WTC11 (cell line): ENCODE data around the gene TRIM62. TPM values are rescaled to one million over a fixed set of nuclear protein-coding genes. Genes with fewer than 3 reads are reported as not detected.

Source experiments
- ATAC-seq: fragments of 200-7000 bp; cut with Tn5 transposase; 2 replicates; pipeline ENCODE4 v1.10.0; 2021; ENCODE audit warnings: mild to moderate bottlenecking, moderate library complexity
- CTCF ChIA-PET: fragments of 300-600 bp; sonication (Branson Sonifier 250); formaldehyde crosslinking; loops from one replicate; lab custom pipeline; 2021; ENCODE audit warnings: antibody characterized with exemption; lab: Charles Lee
- POLR2A ChIA-PET: fragments of 350-600 bp; sonication (Branson Sonifier 250); formaldehyde crosslinking; loops from one replicate; lab custom pipeline; 2021; ENCODE audit warnings: antibody characterized with exemption; lab: Charles Lee
- DNase-seq: peaks from one replicate; pipeline ENCODE4 v3.0.0; 2021; ENCODE audit warnings: low spot score
- H3K27ac Mint-ChIP-seq: 2 replicates; pipeline ENCODE4 v1.8.0; 2021; ENCODE audit warnings: mixed read lengths
- H3K27me3 Mint-ChIP-seq: 2 replicates; pipeline ENCODE4 v1.8.0; 2021; ENCODE audit warnings: low read depth, mild to moderate bottlenecking, moderate library complexity, mixed read lengths
- H3K36me3 Mint-ChIP-seq: 2 replicates; pipeline ENCODE4 v1.8.0; 2021; ENCODE audit warnings: mixed read lengths
- H3K4me1 Mint-ChIP-seq: 2 replicates; pipeline ENCODE4 v1.8.0; 2022; ENCODE audit warnings: mixed read lengths
- H3K4me3 Mint-ChIP-seq: 2 replicates; pipeline ENCODE4 v1.8.0; 2021; ENCODE audit warnings: mild to moderate bottlenecking, moderate library complexity, mixed read lengths
- H3K9me3 Mint-ChIP-seq: 2 replicates; pipeline ENCODE4 v1.8.0; 2021; ENCODE audit warnings: mixed read lengths
- ESRRA ChIP-seq: sonication (generic); formaldehyde crosslinking; IDR thresholded peaks from 2 replicates; pipeline ENCODE4 v1.8.1; 2022; ENCODE audit warnings: mild to moderate bottlenecking, missing genetic modification reagents, borderline replicate concordance
- HMGA2 ChIP-seq: fragments of 250-450 bp; sonication (Bioruptor Pico); IDR thresholded peaks from 2 replicates; pipeline ENCODE4 v1.4.0; 2021; ENCODE audit warnings: mild to moderate bottlenecking, moderate library complexity
- KAT7 ChIP-seq: sonication (generic); formaldehyde crosslinking; IDR thresholded peaks from 2 replicates; pipeline ENCODE4 v1.8.1; 2023; ENCODE audit warnings: missing genetic modification reagents, mild to moderate bottlenecking, borderline replicate concordance
- MYBL2 ChIP-seq: sonication (generic); formaldehyde crosslinking; IDR thresholded peaks from 2 replicates; pipeline ENCODE4 v1.8.1; 2023; ENCODE audit warnings: mild to moderate bottlenecking, moderate library complexity, missing genetic modification reagents
- PRRX2 ChIP-seq: fragments of 250-450 bp; sonication (Bioruptor Pico); IDR thresholded peaks from 2 replicates; pipeline ENCODE4 v1.8.0; 2021; ENCODE audit warnings: mild to moderate bottlenecking
- SMAD3 ChIP-seq: sonication (generic); formaldehyde crosslinking; IDR thresholded peaks from 2 replicates; pipeline ENCODE4 v1.8.0; 2022; ENCODE audit warnings: missing genetic modification reagents, mild to moderate bottlenecking, borderline replicate concordance
- SP1 ChIP-seq: sonication (generic); formaldehyde crosslinking; conservative IDR thresholded peaks from 2 replicates; pipeline ENCODE4 v1.8.1; 2022; ENCODE audit warnings: missing genetic modification reagents
- TCF7 ChIP-seq: sonication (generic); formaldehyde crosslinking; IDR thresholded peaks from 2 replicates; pipeline ENCODE4 v1.8.0; 2022; ENCODE audit warnings: mild to moderate bottlenecking, low read depth, missing genetic modification reagents, moderate library complexity
- TEAD4 ChIP-seq: sonication (generic); formaldehyde crosslinking; IDR thresholded peaks from 2 replicates; pipeline ENCODE4 v1.8.0; 2022; ENCODE audit warnings: mild to moderate bottlenecking, missing genetic modification reagents
- ZNF219 ChIP-seq: sonication (generic); formaldehyde crosslinking; IDR thresholded peaks from 2 replicates; pipeline ENCODE4 v1.8.0; 2023; ENCODE audit warnings: missing genetic modification reagents, mild to moderate bottlenecking, borderline replicate concordance
- total RNA-seq: library from RNA; stranded (reverse); gene quantifications from 3 replicates; pipeline ENCODE4 v1.2.3, GENCODE V29; 2021
- TF ChIP-seq, protein P1 (sequence below): sonication (generic); formaldehyde crosslinking; IDR thresholded peaks from 2 replicates; pipeline ENCODE4 v1.8.0; 2022; ENCODE audit warnings: mild to moderate bottlenecking, missing genetic modification reagents
- TF ChIP-seq, protein P2 (sequence below): sonication (generic); formaldehyde crosslinking; IDR thresholded peaks from 2 replicates; pipeline ENCODE4 v1.8.1; 2023; ENCODE audit warnings: mild to moderate bottlenecking, missing genetic modification reagents, moderate library complexity
- TF ChIP-seq, protein P3 (sequence below): fragments of 250-450 bp; sonication (Bioruptor Pico); IDR thresholded peaks from 2 replicates; pipeline ENCODE4 v1.9.0; 2021; ENCODE audit warnings: moderate library complexity, mild to moderate bottlenecking, inconsistent platforms, borderline replicate concordance
- TF ChIP-seq, protein P4 (sequence below): sonication (generic); formaldehyde crosslinking; IDR thresholded peaks from 2 replicates; pipeline ENCODE4 v1.8.0; 2023; ENCODE audit warnings: missing genetic modification reagents, mild to moderate bottlenecking, borderline replicate concordance
- TF ChIP-seq, protein P5 (sequence below): sonication (generic); formaldehyde crosslinking; IDR thresholded peaks from 2 replicates; pipeline ENCODE4 v1.8.0; 2023; ENCODE audit warnings: mild to moderate bottlenecking, missing genetic modification reagents
- TF ChIP-seq, protein P6 (sequence below): sonication (generic); formaldehyde crosslinking; IDR thresholded peaks from 2 replicates; pipeline ENCODE4 v1.8.0; 2022; ENCODE audit warnings: missing genetic modification reagents

The TRIM62 gene
- total RNA-seq, 1 experiment from 2014 or later: 13.6 TPM

DNA sequence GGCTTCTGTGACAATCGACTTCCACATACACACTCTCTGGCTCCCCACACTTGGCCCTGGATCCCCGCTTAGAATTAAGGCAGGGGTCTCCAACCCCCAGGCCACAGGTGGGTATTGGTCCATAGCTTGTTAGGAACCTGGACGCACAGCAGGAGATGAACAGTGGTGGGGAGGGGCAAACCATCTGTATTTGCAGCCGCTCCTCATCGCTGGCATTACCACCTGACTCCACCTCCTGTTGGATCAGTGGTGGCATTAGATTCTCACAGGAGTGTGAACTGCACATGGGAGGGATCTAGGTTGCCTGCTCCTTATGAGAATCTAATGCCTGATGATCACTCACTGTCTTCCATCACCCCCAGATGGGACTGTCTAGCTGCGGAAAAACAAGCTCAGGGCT, 16.0 kb downstream of the TRIM62 start:
- no peak overlapping the region for H3K4me3 Mint-ChIP-seq
- no peak overlapping the region for H3K27ac Mint-ChIP-seq
- peaks cover 57% of the 10 kb centered on the region for H3K4me1 Mint-ChIP-seq
- H3K9me3 Mint-ChIP-seq: peaks cover 3% of the 10 kb centered on the region; the same call in 1 of the 2 replicates
- ChIA-PET POLR2A (interaction anchor here (1.1 to 2.4 kb wide), 2 partner anchors 13 to 15 kb away, joined by 4 to 9 read pairs; partner anchors contain the start of gene TRIM62), CTCF (interaction anchor here (0.7 to 2.1 kb wide), 6 partner anchors 16 to 335 kb away, joined by 3 to 9 read pairs (median 5); partner anchors contain the start of gene TRIM62)
- ATAC-seq (no peak), DNase-seq (no peak)
- peaks cover 3% of the 10 kb centered on the region; the same call in 1 of the 2 replicates for H3K27me3 Mint-ChIP-seq
- TF ChIP-seq, protein P1, sequence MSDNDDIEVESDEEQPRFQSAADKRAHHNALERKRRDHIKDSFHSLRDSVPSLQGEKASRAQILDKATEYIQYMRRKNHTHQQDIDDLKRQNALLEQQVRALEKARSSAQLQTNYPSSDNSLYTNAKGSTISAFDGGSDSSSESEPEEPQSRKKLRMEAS (CRISPR knock-in tag): no peak
- TF ChIP-seq KAT7: no peak
- TF ChIP-seq, protein P2, sequence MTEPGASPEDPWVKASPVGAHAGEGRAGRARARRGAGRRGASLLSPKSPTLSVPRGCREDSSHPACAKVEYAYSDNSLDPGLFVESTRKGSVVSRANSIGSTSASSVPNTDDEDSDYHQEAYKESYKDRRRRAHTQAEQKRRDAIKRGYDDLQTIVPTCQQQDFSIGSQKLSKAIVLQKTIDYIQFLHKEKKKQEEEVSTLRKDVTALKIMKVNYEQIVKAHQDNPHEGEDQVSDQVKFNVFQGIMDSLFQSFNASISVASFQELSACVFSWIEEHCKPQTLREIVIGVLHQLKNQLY (CRISPR knock-in tag): no peak
- TF ChIP-seq PRRX2 (CRISPR knock-in tag): no peak
- no peak for TF ChIP-seq ESRRA
- no peak for TF ChIP-seq MYBL2
- no peak for TF ChIP-seq SMAD3 (CRISPR knock-in tag)
- TF ChIP-seq, protein P3, sequence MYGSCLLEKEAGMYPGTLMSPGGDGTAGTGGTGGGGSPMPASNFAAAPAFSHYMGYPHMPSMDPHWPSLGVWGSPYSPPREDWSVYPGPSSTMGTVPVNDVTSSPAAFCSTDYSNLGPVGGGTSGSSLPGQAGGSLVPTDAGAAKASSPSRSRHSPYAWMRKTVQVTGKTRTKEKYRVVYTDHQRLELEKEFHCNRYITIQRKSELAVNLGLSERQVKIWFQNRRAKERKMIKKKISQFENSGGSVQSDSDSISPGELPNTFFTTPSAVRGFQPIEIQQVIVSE (CRISPR knock-in tag): no peak
- no peak for TF ChIP-seq TCF7 (CRISPR knock-in tag)
- TF ChIP-seq, protein P4, sequence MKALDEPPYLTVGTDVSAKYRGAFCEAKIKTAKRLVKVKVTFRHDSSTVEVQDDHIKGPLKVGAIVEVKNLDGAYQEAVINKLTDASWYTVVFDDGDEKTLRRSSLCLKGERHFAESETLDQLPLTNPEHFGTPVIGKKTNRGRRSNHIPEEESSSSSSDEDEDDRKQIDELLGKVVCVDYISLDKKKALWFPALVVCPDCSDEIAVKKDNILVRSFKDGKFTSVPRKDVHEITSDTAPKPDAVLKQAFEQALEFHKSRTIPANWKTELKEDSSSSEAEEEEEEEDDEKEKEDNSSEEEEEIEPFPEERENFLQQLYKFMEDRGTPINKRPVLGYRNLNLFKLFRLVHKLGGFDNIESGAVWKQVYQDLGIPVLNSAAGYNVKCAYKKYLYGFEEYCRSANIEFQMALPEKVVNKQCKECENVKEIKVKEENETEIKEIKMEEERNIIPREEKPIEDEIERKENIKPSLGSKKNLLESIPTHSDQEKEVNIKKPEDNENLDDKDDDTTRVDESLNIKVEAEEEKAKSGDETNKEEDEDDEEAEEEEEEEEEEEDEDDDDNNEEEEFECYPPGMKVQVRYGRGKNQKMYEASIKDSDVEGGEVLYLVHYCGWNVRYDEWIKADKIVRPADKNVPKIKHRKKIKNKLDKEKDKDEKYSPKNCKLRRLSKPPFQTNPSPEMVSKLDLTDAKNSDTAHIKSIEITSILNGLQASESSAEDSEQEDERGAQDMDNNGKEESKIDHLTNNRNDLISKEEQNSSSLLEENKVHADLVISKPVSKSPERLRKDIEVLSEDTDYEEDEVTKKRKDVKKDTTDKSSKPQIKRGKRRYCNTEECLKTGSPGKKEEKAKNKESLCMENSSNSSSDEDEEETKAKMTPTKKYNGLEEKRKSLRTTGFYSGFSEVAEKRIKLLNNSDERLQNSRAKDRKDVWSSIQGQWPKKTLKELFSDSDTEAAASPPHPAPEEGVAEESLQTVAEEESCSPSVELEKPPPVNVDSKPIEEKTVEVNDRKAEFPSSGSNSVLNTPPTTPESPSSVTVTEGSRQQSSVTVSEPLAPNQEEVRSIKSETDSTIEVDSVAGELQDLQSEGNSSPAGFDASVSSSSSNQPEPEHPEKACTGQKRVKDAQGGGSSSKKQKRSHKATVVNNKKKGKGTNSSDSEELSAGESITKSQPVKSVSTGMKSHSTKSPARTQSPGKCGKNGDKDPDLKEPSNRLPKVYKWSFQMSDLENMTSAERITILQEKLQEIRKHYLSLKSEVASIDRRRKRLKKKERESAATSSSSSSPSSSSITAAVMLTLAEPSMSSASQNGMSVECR (CRISPR knock-in tag): no peak
- no peak for TF ChIP-seq HMGA2 (CRISPR knock-in tag)
- no peak for TF ChIP-seq TEAD4
- TF ChIP-seq ZNF219 (CRISPR knock-in tag): no peak
- H3K36me3 Mint-ChIP-seq: peaks cover 16% of the 10 kb centered on the region

DNA sequence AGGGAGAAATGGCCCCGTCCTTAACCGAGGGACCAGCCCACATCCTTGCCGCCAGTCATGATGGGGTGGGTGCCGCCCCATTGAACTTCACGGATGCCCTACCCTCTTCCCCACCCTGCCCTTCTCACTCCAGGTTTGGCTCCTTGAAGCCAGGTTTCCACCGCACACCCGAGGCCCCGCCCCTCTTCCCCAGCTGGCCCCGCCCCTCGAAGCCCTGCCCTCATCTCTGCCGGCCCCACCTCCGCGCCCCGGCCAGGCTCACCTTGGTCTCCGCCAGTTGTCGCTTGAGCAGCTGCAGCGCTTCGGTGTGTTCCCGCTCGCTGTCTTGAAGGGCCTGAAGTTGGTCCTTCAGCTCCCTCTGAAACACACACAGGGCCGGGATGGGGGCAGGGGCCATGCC, 16.6 kb downstream of the TRIM62 start:
- ATAC-seq: peak; percentile 82
- Mint-ChIP-seq H3K36me3 (peaks cover 16% of the 10 kb centered on the region), H3K4me3 (no peak overlapping the region), H3K9me3 (peaks cover 3% of the 10 kb centered on the region; the same call in 1 of the 2 replicates), H3K27ac (no peak overlapping the region), H3K27me3 (peaks cover 3% of the 10 kb centered on the region; the same call in 1 of the 2 replicates), H3K4me1 (peaks cover 61% of the 10 kb centered on the region)
- 0 out of 2 replicates have a peak, but pooled peaks have one; percentile 21 for TF ChIP-seq SP1 (CRISPR knock-in tag)
- TF ChIP-seq, protein P5, sequence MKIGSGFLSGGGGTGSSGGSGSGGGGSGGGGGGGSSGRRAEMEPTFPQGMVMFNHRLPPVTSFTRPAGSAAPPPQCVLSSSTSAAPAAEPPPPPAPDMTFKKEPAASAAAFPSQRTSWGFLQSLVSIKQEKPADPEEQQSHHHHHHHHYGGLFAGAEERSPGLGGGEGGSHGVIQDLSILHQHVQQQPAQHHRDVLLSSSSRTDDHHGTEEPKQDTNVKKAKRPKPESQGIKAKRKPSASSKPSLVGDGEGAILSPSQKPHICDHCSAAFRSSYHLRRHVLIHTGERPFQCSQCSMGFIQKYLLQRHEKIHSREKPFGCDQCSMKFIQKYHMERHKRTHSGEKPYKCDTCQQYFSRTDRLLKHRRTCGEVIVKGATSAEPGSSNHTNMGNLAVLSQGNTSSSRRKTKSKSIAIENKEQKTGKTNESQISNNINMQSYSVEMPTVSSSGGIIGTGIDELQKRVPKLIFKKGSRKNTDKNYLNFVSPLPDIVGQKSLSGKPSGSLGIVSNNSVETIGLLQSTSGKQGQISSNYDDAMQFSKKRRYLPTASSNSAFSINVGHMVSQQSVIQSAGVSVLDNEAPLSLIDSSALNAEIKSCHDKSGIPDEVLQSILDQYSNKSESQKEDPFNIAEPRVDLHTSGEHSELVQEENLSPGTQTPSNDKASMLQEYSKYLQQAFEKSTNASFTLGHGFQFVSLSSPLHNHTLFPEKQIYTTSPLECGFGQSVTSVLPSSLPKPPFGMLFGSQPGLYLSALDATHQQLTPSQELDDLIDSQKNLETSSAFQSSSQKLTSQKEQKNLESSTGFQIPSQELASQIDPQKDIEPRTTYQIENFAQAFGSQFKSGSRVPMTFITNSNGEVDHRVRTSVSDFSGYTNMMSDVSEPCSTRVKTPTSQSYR (CRISPR knock-in tag): no peak
- TF ChIP-seq, protein P6, sequence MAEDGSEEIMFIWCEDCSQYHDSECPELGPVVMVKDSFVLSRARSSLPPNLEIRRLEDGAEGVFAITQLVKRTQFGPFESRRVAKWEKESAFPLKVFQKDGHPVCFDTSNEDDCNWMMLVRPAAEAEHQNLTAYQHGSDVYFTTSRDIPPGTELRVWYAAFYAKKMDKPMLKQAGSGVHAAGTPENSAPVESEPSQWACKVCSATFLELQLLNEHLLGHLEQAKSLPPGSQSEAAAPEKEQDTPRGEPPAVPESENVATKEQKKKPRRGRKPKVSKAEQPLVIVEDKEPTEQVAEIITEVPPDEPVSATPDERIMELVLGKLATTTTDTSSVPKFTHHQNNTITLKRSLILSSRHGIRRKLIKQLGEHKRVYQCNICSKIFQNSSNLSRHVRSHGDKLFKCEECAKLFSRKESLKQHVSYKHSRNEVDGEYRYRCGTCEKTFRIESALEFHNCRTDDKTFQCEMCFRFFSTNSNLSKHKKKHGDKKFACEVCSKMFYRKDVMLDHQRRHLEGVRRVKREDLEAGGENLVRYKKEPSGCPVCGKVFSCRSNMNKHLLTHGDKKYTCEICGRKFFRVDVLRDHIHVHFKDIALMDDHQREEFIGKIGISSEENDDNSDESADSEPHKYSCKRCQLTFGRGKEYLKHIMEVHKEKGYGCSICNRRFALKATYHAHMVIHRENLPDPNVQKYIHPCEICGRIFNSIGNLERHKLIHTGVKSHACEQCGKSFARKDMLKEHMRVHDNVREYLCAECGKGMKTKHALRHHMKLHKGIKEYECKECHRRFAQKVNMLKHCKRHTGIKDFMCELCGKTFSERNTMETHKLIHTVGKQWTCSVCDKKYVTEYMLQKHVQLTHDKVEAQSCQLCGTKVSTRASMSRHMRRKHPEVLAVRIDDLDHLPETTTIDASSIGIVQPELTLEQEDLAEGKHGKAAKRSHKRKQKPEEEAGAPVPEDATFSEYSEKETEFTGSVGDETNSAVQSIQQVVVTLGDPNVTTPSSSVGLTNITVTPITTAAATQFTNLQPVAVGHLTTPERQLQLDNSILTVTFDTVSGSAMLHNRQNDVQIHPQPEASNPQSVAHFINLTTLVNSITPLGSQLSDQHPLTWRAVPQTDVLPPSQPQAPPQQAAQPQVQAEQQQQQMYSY (CRISPR knock-in tag): peak; percentile 89
- peak; percentile 85 for DNase-seq
- POLR2A ChIA-PET: interaction anchor here (1.1 to 2.4 kb wide), 2 partner anchors 12 to 16 kb away, joined by 4 to 9 read pairs; partner anchors contain the start of gene TRIM62
- CTCF ChIA-PET: interaction anchor here (0.7 to 2.1 kb wide), 5 partner anchors 16 to 130 kb away, joined by 3 to 9 read pairs (median 6); partner anchors contain the start of gene TRIM62
